Mammary epithelial cell (primary cell): ENCODE data around the gene BID.

Experiments used
- EZH2 ChIP-seq: IDR thresholded peaks from 2 replicates; pipeline ENCODE4 v1.6.1; 2012; ENCODE audit warnings: low read length, inconsistent platforms, borderline replicate concordance
- TF ChIP-seq, protein P1 (sequence below), 2 donors: IDR thresholded peaks in 1 of 2; conservative IDR thresholded peaks in 1 of 2; 2 replicates each; pipeline ENCODE4 v1.5.1; 2011 to 2012; ENCODE audit warnings: inconsistent platforms in 2 of 2, low read length in 2 of 2, mild to moderate bottlenecking in 2 of 2, control low read depth in 1 of 2, low read depth in 1 of 2; ENCODE audit not compliant: insufficient read depth in 1 of 2; ENCODE audit errors: extremely low read depth in 1 of 2

DNA sequence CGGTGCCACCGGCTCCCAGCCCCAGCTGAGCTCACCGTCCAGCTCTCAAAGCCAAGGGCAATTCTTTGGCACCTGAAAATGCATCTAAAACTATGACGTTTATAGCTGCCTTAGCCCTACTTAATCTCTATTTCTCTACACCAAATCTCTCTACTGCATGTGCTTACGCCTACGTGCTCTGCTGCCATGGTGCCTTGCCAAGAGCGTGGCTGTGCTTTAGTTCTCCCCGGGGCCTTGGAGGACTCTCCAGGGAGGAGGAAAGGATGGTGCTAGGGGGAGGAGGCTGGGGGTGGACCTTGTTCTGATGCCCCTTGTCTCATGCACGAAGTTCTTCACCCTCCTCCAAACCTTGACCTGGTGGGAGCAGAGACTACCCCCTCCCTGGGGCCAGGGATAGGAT, 9.0 kb upstream of the BID start:
- TF ChIP-seq EZH2, result no peak
- TF ChIP-seq, protein P1, sequence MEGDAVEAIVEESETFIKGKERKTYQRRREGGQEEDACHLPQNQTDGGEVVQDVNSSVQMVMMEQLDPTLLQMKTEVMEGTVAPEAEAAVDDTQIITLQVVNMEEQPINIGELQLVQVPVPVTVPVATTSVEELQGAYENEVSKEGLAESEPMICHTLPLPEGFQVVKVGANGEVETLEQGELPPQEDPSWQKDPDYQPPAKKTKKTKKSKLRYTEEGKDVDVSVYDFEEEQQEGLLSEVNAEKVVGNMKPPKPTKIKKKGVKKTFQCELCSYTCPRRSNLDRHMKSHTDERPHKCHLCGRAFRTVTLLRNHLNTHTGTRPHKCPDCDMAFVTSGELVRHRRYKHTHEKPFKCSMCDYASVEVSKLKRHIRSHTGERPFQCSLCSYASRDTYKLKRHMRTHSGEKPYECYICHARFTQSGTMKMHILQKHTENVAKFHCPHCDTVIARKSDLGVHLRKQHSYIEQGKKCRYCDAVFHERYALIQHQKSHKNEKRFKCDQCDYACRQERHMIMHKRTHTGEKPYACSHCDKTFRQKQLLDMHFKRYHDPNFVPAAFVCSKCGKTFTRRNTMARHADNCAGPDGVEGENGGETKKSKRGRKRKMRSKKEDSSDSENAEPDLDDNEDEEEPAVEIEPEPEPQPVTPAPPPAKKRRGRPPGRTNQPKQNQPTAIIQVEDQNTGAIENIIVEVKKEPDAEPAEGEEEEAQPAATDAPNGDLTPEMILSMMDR (conservative IDR thresholded peaks at IDR 0.05 in 1 of 2, IDR thresholded peaks at IDR 0.05 in 1 of 2; ENCODE audit: extremely low read depth in 1 of 2, insufficient read depth in 1 of 2, low read depth in 1 of 2, low read length in 2 of 2), result no peak
